HL-60/S4 (cell line): ENCODE results near the gene TRPC6.
"Not testable (repeated sequence)": the region's sequence is repeated elsewhere in the genome, so short reads cannot be mapped to it uniquely, and the experiment has no call there.

Experiments
- in situ Hi-C: fragments of 300-500 bp; cut with MboI; formaldehyde crosslinking; loops from 2 replicates; pipeline ENCODE4 v1.14.3; 2022; ENCODE audit warnings: low sequenced_read_pairs

Gene TRPC6

DNA sequence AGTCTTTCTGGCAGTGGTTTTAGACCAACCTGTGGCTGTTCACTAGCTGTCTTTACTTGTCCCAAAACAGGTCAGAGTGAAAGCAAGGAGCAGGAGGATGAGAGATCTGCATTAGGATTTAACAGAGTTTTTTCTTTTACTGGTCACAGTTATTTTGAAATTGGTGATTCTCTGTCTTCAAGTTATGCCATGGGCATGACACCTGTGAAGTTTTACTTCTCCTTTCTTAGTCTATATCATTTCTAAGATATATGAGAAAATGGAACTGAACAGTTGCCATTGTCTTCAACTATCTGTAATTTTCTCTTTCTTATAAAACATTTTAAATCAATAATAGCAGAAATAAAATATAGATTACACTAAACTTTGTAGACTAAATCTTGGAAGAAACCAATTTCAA lies 60.6 kb downstream of the TRPC6 start:
- in situ Hi-C loops: no loop called here

DNA sequence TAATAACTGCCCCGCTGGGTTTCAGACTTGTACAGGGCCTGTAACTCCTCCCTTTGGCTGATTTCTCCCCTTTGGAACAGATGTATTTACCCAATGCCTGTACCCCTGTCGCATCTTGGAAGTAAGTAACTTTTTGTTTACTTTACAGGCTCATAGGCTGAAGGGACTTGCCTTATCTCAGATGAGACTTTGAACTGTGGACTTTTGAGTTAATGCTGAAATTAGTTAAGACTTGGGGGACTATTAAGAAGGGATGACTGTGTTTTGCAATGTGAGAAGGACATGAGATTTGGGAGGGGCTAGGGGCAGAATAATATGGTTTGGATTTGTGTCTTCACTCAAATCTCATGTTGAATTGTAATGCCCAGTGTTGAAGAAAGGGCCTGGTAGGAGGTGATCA lies 62.0 kb downstream of the TRPC6 start:
- in situ Hi-C loops: no loop called here

DNA sequence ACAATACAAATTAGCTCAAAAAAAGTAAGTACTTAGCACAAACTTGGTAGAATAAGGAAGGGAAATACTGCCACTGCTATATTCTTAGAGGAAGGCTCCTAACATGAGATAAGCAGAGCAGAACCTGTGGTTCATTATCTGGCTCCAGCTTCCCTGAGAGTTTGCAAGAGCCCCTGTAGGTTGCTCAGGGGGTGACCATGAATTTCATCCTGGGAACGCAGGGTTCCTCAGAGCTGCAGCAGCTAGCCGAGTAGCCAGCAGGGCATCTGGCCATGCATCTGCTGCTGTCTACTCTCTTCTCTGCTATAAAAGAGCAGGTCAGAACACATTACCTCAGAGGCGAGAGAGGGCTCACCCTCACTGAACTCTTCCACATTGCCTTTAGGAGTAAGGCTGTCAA lies 67.3 kb downstream of the TRPC6 start:
- in situ Hi-C loops: no loop called here

DNA sequence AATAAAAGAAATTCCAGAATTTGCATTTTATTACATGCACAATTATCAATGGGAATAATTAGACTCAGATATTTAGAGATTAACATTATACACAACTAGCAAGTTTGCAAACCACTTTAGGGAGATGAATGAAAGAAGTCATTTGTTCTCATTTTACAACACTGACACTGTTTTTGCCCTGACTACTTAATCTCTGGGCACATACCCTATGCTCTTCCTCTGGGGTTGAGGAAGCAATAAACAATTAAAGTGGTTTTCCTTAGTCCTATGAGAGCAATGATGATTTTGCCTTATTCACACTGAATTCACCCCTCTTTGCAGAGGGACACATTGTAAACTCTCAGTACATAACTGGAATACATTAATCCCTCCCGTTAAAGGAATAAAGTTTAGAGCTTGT lies 72.7 kb downstream of the TRPC6 start:
- in situ Hi-C loops: no loop called here

DNA sequence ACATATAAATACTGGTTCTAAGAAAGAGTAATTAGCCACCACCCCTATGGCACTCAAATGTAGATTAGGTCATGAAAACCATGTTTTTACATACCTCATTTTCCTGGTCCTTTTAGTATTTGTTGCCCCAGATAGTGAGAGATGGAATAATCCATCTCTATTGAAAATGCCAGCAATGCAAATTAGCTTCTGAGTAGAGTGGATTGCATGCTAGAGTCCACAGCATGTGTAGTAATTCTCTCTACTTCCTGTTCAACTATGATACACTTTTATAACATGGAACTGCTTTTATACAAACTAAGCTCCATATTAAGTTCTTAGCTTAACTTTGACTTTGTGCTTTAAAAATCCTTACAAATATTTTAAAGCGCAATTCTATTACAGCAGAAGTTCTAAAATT lies 73.2 kb downstream of the TRPC6 start:
- in situ Hi-C loops: no loop called here

DNA sequence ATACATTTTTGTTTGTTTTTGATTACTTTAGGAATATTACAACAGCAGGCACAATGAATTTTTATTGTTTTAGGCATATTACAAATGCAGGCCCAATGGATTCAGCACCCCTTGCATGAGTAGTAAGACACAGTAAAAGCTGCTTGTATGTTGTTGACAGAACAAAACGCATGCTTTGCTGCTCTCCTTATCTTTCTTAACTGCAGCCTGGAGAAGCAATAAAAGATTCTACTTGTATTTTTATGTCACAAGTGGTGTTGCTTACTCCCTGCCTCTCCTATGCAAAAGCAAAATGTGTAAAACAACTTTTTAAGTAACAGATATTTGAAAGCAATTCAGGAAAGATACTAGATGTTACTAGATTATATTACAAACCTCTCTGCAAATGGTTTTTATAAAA lies 73.9 kb downstream of the TRPC6 start:
- in situ Hi-C loops: no loop called here

DNA sequence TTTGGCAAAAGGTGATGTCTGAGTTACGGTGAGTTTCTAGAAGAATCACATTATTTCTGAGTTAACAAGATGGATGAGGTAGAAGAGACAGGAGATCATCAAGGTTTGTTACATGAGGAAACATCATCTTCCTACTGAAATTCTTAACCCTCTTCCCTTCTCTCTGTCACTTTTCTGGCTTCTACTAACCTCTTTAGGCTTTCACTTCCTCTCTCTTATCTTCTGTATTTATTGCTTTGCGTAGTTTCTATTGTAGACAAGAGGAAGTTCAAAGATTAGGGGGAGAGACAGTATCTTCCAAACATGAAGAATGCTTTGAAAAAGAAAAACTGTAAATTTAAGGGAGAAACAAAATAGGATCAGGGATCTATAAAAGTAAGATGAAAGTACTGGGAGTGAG lies 75.4 kb downstream of the TRPC6 start:
- in situ Hi-C loops: no loop called here

DNA sequence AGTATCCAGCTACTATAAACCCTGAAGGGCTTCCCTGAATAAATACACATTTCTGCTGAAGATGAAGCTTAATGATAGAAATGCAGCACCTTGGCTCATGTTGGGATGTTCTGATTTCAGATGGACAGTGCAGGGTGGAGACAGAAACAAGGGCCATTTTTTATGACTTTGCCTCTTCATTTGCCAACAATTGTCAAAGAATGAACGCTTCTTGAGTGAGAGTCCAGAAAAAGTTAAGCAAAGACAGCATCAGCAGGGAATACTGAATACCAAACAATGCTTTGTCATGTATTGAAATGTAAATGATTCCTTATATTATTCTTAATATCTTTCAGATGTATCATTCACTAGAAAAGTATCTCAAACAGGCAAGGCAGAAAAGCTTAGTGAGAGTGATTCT lies 84.9 kb downstream of the TRPC6 start:
- in situ Hi-C loops: no loop called here

DNA sequence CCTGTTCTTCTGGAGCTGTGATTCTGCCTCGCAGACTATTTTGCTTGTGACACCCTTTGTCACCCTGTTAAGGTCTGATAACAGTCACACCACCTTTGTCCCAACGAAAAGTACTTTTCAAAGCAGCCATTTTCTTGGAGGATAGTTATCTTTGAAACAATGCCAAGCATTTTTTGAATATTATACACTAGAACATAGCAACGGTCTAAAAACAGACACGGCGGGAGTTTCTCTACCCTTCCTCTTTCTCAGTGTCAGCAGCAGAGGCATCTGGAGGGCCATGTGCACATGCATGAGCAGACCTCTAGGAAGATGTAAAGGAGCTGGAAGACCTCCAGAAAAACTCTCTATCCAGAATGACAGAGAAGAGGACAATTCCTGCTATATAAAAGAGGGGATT lies 86.5 kb downstream of the TRPC6 start:
- in situ Hi-C loops: no loop called here

DNA sequence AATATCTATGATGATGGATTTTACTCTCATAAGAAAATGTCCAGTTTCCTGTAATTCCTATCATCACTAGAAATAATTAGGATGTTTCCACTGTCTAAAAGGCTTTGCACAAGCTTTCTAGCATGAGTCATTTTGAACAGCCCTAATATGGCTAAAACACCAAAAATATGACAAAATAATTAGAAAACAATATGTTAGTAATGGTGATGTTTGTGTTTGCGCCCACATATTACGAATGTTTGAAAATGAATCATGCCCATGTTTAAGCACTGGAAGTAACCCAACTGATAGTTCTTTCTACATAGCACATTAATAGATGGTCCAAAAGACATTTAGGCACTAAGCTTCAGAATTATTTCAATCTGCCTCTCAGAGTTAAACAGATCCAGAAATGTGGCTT lies 96.0 kb downstream of the TRPC6 start:
- in situ Hi-C loops: no loop called here

DNA sequence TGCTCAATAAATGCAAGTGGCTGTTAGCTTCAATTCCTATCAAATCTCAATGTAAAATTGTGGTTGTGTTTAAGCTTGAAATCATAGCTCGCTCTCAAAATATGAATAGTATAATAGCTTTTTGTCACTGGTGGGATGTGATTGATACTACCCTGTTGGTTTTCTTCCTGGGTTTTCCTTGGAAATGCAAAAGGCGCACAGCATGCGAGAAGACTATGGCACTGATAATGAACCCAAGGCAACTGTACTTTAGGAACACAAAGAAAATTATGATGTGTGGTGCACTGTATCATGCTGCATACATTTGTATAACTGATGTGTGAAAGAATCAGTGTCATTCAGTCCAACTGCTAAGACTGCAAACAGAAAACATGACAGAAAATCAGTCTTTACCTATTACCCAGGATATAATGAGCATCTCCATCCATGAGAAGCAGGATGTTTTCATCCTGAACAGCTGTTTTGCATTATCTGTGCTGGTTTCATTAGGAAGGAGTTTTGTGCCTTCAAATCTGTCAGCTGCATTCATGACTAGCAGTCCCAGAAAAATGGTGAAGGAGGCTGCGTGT lies 101.2 kb downstream of the TRPC6 start:
- in situ Hi-C loops: no loop called here

DNA sequence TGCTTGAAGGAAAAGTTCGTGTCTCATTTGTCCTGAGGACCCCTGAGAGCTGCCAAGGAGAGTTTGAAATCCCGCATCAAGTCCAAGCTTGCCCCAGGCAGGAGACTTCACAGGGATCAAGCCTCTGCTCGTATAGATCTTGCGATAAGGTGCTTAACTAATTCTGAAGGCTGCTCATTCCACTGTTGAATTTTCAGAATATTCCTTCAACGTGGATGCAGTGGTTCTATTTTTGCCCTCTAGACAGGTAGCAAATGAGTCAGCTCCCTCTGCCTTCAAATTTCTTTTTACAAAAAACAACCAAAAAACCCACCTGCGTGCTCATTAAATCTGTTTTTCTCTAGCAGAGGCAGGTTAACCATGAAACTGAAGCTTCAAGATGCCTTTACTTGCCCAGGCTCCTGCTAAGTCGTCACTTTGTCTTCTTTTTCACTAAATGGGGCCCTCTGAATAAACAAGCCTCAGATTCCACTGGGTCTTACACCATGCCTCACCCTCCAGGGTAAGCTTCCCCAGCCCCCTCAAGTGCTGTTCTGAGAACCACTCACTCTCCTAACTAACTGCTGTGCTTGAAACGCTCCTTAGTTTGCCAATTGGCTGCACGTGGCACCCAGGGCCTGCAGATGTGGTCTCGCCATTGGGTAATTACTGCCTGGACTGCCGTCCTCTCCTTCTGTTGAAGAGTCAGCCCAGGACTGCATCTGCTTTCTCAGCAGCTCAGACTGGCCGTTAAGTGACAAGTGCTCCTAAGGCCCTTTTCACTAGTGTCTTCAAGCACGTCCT lies 105.0 kb downstream of the TRPC6 start:
- in situ Hi-C loops: no loop called here

DNA sequence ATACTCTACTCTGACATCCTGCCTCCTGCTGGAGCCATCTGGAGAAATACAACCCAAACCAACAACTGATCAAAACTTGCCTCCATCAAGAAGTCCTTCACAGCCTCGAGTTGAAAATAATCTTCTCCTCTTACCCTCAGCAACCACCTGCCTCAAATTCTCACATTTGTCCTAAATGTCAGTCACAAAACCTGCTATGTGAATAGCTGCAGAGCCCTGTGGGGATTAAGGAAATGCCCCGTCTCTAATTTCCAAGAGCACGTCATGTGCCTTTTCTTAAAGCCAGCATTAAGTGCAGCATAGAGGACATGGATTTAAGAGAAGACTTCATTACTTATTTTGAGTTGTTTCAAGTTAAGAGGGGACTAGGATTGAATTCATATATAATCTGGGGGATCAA lies 105.9 kb downstream of the TRPC6 start:
- in situ Hi-C loops: no loop called here

DNA sequence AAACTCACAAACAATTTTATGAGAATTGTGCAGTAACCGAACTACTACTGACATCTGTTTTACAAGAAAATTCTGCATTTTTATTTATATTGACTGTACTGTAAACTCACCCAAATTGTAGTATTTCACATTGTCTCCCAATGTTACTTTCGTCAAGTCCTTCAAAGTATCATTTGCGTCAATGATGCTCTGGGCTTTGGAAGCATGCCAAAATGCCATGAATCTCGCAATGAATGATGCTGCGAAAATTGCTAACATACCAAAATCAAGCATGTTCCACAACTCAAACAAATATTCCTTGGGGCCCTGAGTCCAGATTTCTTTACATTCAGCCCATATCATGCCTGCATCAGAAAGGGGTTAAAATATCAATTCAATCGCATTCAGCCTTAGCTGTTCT lies 107.6 kb downstream of the TRPC6 start:
- in situ Hi-C loops: no loop called here

DNA sequence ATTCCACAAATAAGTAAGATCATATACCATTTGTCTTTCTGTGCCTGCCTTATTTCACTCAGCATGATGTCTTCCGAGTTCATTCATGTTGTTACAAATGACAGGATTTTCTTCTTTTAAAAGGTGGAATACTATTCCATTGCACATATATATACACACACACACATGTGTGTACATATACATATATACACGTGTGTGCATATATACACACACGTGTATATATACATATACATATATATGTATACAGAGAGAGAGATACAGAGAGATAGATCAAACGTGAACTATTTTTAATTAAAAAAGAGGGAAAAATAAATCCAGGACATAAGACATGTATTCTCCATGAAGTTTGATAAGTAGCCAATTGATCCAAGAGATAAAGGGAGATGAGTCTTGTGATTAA lies 108.1 kb downstream of the TRPC6 start:
- in situ Hi-C loops: no loop called here

DNA sequence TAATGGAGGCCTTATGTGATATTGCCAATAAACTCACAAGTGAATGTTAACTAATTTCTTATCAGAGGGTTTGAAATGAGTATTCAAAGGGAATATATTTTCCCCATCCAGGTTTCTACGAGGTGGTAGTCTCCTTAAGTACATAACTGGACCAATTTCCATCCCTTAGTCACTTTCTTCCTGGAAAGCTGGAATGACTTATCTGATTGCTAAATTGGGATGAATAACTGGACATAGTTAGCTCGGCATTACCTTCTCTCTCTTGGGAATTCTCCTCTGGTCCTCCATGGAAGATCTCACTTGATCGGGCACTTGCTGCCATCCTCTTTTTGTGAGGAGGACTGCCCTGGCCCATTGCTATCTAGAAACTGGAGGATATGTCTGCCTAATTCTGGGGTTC lies 109.1 kb downstream of the TRPC6 start:
- in situ Hi-C loops: no loop called here

DNA sequence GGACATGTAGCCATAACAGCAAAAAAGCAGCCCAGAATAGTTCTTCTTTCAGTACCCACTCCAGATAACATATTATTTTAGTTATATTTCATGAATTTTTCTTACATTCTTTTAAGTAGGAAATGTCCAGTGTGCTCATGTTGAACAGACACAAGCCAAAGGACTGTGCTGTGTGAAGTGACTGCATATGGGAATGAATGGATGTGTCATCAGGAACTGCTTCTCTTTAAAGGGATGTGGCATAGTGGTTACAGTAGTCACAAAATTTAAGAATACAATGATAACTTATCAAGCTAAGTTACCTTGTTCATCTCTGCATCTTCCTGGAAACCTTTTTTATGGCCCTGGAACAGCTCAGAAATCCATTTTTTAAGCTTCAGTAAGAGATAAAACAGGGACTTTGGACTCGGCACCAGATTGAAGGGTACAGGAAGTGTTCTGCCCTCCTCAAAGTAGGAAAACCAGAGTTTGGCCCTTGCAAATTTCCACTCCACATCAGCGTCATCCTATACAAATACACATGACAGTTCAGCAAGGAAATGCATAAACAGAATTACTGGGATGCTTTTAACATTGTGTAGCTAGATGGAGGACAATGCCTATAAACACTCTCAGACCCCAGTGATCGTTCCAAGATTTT lies 112.8 kb downstream of the TRPC6 start:
- in situ Hi-C loops: no loop called here

DNA sequence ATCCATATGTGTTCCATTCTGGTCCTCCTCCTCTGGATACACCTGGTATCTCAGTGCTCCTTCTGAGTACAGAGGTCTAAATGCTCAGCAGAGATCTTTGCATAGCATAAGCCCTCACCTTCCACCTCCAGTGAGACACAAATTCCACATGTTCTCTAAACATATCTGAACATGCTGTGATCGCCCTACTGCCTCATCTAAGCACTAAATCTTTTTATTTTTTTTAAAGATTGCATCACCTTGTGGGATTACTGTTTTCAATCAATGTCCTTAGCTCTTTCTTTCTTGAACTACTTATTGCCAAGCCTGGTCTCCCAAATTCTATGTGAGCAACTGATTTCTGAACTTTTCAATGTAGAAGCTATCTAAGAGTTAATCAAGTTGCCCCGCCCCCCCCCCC lies 113.4 kb downstream of the TRPC6 start:
- in situ Hi-C loops: no loop called here

DNA sequence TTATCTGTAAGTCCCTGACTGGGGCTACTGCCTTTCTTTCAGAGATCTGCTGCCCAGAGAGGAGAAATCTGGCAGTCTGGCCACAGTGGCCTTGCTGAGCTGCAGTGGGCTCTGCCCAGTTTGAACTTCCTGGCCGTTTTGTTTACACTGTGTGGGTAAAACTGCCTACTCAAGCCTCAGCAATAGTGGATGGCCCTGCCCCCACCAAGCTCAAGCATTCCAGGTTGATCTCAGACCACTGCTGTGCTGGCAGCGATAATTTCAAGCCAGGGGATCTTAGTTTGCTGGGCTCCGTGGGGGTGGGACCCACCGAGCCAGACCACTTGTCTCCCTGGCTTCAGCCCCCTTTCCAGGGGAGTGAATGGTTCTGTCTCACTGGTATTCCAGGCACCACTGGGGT lies 117.5 kb downstream of the TRPC6 start:
- in situ Hi-C loops: no loop called here

DNA sequence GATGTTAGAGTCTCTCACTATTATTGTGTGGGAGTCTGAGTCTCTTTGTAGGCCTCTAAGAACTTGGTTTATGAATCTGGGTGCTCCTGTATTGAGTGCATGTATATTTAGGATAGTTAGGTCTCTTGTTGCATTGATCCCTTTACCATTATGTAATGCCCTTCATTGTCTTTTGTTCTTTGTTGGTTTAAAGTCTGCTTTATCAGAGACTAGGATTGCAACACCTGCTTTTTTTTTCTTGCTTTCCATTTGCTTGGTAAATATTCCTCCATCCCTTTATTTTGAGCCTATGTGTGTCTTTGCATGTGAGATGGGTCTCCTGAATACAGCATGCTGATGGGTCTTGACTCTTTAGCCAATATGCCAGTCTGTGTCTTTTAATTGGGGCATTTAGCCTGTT lies 119.4 kb downstream of the TRPC6 start:
- in situ Hi-C loops: not testable (repeated sequence)

DNA sequence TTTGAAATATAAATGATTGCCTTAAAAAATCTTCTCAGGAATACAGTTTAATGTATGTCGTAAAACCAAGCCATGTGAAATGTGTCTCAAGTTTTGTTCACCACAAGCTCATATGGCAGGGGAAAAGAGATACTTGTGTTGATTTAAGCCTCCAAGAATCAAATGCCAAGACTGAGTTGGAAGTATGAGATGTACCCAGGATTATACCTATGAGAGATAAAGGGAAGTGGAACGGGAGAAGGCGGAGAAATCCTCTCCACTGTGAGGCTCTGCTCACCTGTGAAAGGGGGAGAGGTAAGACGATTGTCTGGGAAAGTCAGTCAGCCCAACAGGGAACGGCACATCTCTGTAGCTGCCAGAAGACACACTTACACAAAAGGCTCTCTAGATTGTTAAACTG lies 124.8 kb downstream of the TRPC6 start:
- in situ Hi-C loops: no loop called here

DNA sequence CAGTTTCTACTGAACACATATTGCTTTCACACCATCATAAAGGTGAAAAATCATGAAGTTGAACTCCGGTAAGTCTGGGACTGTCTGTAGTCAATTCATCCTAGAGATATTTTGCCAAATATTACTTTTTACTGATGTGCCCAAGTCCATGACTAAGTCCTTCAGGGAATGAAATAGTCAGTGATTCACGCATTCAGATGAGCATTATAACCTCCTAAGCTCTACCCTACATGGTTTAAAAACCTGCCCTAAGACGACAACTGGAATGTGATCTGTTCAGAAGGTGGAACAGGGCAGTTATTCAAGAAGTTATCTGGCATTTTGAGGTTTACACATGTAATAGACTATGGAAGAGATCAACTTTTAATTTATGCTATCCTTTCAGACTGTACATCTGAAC lies 125.6 kb downstream of the TRPC6 start:
- in situ Hi-C loops: no loop called here

DNA sequence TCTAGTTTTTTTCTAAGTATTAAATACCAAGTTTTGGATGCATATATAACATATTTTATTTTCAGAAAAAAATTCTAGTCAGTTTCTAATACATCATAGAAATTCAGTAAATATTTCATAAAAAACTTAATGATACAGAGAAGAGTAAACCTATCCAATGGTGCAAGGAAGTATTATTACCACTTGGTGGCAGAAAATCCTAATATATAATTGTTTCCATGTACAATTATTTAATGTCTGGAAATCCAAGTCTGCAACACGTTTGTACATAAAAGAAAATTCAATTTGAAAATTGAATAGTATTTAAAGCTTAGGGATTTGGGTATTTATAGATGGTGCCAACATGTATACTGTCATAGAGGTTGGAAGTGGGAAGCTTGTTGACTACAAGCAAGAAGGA lies 127.0 kb downstream of the TRPC6 start:
- in situ Hi-C loops: no loop called here
